Measurements from ENCODE around the gene C14orf132.
"Not testable (repeated sequence)": the region's sequence is repeated elsewhere in the genome, so short reads cannot be mapped to it uniquely, and the experiment has no call there.

Gene C14orf132

DNA sequence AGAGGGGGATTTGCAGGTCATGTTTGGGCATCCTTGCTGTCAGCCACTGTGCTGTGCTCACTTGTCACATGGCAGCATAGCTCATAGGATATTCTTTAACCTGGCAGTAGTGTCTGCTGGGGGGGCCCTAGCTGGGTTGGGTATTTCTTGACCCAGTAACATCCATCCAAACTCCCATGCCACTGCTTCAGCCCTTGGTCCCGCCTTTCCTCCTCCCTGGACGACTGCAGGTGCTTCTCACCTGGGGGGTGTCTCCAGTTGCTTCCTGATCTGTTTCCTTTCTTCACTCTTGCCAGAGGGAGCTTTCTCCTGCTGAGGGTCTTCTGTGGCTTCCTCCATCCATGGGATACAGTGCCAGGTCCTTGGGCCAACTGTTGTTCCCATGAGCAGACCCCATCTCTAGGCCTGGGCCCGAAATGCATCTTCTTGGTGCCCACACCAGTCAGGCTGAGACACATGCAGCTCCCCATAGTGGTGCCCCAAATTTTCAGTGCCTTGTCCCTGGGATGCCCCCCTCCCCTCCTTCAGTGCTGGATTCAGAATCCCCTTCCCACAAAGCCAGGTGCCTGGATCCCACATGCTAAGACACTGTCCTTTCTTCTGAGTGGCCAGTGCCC lies 20.5 kb downstream of the C14orf132 start:
- no peak for DNase-seq (ENCODE audit: low spot score)

DNA sequence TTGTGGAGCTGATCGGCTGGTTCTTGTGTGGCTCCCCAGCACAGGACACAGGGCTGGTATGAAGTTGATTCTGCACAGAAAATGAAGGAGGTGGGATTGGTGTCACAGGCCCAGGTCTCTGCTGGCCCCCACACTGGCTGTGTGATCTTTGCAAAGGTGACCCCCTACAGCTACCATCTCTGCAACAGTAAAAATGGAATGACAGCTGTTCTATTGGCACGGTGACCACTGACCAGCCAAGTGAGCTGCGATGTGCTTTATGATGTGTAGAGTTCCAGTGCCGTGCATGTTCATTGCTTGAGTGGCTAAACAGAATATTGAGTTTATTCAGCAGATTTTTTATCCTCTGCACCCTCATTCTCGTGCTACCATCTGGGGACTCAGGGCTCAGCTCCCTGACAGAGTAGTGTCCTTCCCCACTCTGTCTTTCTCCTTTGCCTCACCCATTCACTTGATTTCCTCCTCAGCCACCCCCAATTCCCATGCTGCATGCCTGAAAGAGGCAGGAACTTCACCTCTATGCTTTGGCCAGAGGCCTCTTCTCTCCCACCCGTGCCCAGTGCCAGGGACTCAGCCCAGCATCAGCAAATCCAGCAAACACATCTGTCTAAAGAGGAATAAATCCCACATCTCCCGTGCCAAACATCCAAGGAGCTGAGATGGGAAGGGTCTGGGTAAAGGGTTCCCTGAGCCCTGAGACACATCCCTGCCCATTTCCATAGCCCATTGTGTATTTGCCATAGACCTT lies 21.2 kb downstream of the C14orf132 start:
- DNase-seq (ENCODE audit: low spot score) = no peak

DNA sequence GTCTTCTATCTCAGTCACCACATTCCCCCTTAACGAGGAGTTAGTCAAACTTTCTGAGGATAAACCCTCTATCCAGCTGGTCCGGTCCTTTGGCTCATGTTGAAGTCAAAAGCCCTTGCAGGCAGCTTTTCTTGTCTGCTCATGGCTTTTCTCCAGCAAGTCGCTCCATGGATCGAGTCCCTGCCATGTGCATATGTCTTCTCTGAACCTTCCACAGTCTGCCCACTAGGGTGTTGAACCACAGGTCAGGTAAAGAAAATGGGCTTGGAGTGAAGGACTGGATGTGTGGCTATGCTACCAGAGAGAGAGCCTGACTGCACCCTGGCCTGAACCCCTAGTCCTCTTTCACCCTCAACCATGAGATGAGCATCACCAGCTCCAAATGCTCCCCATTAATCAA lies 22.8 kb downstream of the C14orf132 start:
- no peak for DNase-seq (ENCODE audit: low spot score)

DNA sequence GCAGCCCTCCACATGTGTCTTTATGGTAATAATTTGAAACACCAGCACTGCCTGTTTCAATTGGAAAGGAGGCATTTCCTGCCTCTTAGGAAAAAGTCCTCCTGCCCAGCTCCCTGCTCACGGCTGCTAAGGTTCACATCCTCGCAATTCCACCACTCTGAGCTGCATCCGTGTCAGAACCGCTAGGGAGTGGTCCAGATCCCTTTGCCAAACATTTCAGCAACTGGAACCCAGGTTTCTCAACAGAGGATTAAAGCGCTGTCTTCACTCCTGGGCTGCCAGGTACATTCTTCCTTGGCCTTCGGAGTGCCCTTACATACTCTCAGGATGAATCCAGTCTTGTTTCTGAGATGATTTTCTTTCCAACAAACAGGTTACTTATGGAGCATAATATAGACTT lies 23.3 kb downstream of the C14orf132 start:
- no peak for DNase-seq (ENCODE audit: low spot score)

DNA sequence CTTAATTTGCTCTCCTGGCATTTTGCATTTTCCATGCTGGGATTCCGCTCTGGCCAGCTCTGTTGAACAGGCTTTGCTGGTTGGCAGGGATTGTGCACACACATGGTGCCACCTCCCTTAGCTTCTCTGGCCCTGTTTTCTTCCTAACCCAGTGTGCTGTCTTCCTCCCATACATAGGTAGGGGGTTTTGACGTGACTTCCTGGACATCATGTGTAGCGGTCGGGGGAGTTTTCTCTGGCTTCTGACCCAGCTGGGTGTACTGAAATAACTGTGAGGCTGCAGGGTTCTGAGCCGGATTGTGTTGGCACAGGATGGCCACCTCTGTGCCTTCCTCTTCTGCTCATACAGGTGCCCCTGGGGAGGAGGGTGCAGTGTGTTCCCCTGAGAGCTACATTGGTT lies 25.7 kb downstream of the C14orf132 start:
- no peak for DNase-seq (ENCODE audit: low spot score)

DNA sequence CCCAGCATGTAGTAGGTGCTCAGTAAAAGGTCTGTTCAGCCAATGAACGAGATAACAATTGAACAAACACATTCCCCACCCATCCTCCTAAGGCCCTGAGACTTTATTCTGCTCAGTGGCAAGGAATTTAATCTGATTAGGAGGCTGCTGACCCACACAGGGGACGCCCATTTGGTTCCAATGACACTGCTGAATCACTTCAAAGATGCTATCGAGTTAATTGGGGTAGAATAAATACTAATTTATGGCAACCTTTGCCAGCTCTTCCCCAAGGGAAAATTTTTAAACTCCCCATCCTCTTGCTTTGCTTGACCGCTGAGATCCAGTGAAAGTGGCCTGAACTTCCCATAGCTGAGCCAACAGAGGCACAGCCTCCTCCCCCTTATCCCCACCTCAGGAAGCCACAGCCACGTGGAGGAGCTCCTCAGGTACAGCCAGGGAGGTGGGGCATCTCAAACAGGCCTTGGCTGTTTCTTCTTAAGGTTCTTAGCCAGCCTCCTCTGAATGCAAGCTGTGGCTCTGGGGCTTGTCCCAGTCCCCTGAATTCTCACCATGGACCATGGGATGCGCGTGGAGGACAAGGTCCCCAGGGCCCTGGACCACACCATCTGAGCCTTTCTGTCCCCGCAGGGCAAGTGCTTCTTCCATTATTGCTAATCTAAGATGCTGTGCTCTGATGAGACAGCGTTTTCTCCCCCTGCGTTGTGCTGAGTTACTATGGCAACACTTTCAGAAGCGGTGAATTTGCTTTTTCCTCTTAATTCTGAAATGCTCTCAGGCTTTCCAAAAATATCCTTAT lies 26.7 kb downstream of the C14orf132 start:
- no peak for DNase-seq (ENCODE audit: low spot score)

DNA sequence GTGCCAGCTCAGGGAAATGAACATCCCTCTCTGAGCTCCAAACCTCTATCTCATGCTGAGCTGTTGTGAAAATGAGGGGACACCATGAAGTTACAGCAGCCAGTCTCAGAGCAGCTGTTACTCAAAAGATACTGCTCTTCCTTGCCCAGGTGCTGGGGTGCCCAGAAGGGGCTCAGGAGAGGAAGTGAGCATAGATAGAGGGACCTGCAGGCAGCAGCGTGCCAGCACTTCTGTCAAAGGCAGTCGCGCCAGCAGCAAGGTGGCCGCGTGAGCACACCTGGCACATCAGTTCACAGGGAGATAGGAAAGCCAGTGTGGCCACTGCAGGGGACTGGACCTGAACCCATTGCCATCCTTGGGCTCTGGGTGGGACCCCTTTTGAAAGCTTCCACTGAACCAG lies 27.8 kb downstream of the C14orf132 start:
- DNase-seq (ENCODE audit: low spot score) = no peak

DNA sequence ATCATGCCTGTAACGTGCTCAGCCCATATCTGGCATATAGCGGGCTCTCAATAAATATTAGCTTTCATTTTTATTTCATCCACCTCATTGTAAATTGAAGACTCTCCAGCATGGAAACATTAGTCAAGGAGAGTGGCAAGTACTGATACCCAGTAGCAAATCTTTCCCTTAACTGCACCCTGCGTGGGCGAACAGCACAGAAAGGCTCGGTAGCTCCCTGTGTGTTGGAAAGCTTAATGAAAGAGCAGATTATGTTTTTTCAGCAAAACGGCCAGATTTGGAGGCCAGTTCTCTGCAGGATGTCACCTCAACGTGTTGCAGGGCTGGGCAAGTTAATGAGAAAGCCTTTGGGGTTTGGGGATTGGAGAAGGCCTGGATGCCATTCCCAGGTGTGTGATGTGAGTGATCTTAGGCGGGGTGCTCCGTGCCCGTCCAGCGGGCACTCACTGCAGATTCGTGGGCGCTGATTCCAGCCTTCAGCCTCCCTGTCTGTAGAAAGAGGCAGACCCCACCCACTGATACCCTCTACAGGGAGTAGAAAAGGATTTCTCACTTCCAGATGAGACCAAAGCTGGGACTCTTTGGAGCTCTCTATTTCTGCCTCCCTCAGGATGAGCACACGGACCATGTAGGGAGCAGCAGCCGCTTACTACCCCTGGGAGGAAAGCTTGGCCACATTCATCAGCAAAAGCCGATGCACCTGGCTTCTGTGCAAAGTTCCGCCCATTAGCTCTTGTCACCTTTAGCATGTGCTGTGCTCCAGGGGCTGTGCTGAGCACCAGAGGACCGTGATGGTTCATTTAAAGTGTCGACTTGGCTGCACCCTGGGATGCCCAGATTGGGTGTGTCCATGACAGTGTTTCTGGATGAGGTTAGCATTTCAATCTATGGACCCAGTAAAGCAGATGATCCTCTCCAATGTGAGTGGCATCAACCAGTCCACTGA lies 29.1 kb downstream of the C14orf132 start:
- no peak for DNase-seq (ENCODE audit: low spot score)

DNA sequence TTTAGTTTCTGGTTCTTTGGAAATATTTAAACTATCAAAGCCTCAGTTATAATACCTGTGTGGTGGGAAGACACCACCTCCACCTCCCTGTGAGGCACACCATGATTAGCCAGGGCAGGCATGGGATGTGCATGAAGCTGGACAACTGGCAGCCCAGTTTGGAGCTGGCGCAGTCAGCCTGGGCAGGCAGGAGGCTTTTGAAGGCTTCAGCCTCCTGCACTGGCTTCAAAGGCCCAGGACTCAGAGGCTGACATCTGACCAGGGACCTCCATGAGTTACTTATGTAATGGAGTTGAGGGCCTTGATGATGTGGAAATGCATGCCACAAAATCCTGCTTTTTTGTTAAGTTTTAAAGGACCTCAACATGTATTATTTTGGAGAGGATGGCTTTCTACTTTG lies 30.3 kb downstream of the C14orf132 start:
- DNase-seq (ENCODE audit: low spot score) = no peak

DNA sequence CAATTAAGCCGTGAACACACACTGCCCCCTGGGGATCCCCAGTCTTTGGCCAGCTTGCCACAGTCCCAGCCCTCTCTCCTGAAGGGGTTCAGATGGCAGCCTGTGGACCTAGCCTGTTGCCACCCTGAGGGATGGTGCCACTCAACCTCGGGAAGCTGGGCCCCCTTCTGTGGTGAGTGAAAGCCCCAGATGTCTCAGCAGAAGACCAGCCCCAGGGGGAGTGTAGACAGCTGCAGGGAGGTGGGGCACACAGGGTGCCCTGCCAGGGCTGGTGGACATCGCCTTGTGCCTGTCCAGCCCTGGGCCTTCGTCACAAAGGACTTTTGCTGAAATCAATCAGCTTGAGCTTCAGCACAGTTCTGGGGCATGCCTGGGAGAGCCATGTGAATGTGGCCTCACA lies 32.4 kb downstream of the C14orf132 start:
- DNase-seq (ENCODE audit: low spot score) = no peak

DNA sequence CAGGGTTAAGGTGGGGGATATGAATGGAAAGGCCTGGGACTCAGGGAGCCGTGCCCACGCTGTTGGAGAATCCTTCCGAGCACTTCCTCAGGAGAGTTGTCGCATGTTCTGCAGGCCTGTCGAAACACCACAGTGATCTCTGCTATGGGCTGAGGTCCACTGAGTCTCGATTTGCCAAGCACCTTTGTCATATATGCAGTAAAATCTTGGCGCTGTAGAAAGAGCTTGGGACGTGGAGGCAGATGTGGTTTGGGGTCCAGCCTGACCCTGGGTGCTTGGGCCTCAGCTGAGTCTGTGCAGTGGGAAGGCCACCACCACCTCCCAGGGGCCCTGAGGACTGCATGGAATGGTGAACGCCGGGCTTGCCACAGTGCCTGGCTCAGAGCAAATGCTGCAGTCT lies 32.9 kb downstream of the C14orf132 start:
- DNase-seq (ENCODE audit: low spot score) = no peak

DNA sequence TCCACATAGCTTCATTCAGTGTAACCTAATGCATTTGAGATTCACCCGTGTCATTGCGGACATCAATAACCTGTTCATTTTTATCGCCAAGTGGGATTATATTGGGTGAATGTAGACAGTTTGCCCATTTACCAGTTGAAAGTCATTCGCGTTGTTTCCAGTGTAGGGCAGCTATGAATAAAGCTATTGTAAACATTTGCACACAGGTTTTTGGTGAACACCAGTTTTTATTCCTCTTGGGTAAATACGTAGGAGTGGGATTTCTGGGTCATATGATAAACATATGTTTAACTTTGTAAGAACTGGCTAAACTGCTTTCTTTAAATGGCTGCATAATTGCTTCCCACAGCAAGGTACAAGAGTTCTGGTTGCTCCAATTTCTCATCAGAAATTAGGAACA lies 33.6 kb downstream of the C14orf132 start:
- DNase-seq (ENCODE audit: low spot score) = no peak

DNA sequence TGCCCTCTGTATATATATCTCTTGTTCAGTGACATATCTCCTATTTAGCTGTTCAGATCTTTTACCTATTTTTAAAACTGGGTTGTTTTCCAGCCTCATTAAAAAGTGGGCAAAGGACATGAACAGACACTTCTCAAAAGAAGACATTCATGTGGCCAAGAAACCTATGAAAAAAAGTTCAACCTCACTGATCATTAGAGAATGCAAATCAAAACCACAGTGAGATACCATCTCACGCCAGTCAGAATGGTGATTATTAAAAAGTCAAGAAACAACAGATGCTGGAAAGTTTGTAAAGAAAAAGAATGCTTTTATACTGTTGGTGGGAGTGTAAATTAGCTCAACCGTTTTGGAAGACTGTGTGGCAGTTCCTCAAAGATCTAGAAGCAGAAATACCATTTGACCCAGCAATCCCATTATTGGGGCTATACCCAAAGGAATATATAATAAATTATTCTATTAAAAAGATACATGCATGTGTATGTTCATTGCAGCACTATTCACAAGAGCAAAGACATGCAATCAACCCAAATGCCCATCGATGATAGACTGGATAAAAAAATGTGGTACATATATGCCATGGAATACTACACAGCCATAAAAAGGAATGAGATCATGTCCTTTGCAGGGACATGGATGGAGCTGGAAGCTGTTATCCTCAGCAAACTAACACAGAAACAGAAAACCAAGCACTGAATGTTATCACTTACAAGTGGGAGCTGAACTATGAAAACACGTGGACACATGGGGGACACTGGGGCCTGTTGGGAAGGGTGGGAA lies 34.3 kb downstream of the C14orf132 start:
- DNase-seq (ENCODE audit: low spot score) = not testable (repeated sequence)

DNA sequence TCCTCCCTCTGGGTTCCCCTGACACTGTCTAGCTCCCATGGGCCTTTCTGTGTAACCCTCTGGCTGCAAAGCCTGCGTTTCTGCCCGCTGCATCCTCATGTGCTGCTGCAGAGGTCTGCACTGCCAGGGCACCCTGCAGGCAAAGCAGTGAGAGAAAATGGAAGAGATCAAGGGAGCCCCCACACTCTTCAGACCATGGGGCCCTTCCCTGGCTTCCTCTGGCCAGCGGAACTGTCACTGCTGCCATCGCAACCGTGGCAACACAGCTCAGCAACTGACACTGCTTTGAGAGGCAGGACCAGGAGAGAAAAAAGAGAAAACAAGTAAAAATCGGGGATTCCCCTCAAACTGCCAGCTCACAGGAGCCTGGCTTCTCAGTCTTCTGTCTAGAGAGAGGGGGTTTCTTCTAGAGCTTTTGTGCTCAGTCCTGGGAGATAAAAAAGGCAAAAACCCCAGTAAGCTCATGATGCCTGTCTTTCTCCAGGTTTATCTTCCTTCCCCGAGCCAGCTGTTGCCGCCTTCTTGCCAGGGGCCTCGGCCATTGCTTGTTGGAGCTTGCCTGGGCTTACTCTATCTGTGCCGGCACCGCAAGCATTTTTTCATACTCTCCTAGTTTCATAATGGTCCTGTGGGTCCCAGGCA lies 38.9 kb downstream of the C14orf132 start:
- DNase-seq (ENCODE audit: low spot score) = no peak

DNA sequence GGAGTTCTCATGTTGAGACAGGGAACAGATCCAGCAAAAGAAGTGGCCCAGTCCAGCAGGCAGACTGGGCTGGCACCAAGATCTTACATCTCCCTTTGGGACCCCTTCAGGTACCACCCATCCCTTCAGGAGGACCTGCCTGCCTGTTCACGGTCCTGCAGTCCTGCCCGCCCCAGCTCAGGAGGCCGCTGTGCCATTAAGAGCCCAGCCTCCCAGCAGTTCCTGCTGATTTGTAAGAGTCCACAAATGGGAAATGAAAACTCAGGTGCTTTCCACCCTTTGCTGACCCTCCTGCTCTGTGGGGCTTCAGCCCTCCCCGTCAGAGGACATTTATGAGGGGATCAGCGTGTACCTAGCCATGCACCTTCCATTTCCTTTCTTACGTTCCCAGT lies 39.5 kb downstream of the C14orf132 start:
- DNase-seq (ENCODE audit: low spot score) = no peak

DNA sequence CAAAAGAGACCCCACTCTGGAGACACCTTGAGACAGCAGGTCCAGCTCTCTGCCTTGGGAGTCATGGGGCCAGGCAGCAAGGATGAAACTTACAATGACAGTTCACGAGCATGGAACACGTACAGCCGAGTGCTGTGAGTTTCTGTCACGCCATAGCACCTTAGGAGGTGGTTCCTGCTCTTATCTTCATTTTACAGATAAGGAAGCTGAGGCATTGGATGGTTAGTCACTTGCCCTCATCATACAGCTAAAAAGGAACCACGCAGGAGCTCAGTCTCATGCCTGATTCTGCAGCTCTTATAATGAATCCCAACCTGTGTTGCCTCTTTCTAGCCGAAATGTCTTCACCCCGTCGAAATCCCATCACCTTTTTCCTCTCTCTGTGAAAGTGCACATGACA lies 39.9 kb downstream of the C14orf132 start:
- no peak for DNase-seq (ENCODE audit: low spot score)

DNA sequence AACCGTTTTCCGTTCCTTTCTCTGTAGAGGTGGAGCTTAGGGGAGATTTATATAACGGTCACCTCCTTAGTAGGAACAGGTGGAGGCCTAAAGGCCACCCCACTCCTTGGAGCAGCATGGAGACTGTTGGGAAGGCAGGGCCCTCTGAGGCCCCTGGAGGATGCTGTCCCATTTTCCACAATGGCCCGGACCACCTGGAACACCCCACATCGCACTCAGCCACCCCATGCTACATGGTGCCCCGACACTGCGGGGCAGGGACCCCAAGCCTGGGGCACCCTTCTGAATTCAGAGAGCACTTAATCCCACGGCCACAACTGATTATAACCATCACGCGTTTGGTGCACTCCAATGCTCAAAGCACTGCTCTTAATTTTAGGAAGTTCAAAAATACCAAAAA lies 41.4 kb downstream of the C14orf132 start:
- DNase-seq (ENCODE audit: low spot score) = no peak

DNA sequence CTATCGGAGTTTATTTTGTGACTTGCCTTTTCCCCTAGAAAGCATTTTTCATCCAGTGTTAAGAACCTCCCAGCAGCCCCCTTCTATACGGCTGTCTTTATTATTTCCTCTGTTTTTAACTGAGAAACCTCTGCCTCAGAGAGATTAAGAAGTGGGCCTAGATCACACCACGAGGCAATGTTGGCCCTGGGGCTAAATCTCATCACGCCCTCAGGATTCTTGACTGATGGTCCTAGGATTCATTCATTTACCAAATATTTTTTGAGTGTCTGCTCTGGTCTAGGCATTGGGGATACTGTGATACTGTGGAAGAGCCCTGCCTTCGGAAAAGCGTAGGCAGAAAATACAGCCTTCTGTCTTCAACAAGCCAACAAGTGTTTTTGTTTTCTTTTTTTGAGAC lies 42.1 kb downstream of the C14orf132 start:
- no peak for DNase-seq (ENCODE audit: low spot score)

DNA sequence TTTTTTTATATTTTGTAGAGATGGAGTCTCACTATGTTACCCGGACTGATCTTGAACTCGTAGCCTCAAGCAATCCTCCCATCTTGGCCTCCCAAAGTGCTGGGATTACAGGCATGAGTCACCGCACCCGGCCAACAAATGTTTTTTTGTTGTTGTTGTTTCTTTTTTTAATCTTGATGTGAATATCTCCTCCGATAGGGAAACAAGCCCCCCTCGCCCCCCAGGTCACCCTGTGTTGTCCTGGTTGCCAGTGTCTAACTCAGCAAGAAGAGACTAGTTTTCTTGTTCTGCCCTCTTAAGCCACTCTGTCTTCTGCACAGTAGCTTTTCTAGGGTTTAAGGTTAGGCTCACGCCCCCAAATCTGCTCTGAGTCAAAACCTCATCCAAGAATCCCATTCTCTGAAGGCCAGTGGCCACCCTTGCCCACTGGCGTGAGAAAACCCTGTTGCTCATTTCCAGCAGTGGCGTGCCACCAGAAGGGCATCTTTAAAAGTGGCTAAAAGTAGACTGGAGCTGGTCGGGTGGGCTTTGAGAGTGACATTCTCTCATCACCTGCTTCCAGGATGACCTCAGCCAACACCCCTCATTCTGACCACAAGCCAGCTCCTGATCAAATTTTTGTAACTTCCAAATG lies 42.7 kb downstream of the C14orf132 start:
- no peak for DNase-seq (ENCODE audit: low spot score)

Data from germinal center (tissue), 1 donor.